Left kidney (tissue), 8 donors: ENCODE measurements around the gene MRM2. TPM values are rescaled to one million over a fixed set of nuclear protein-coding genes. Genes with fewer than 3 reads are reported as not detected.

Experiments
- DNase-seq: peaks from one replicate; pipeline ENCODE4 v3.0.0-alpha.2; 2013
- long read RNA-seq, 8 donors: transcript quantifications; one replicate each; lab custom pipeline, GENCODE V29; 2026
- polyA plus RNA-seq: library from polyadenylated mRNA; unstranded; fragments of 120-200 nt; gene quantifications from one replicate; pipeline ENCODE4 v1.2.1, GENCODE V29; 2013; ENCODE audit not compliant: insufficient read length

Gene MRM2
- 40.3 TPM for polyA plus RNA-seq
- long read RNA-seq, donor 1, transcript MRM2-201 (3 exons, 1,601 nt): major isoform, 6 of 17 reads
- long read RNA-seq, donor 1, partial matches to known transcripts: 10 of 17 reads
- long read RNA-seq, donor 1, other reads (novel, unspliced or antisense): 0 of 17 reads
- long read RNA-seq, donor 2, transcript MRM2-201 (3 exons, 1,601 nt): major isoform, 10 of 10 reads
- long read RNA-seq, donor 2, partial matches to known transcripts: 0 of 10 reads
- long read RNA-seq, donor 2, other reads (novel, unspliced or antisense): 0 of 10 reads
- long read RNA-seq, donor 3, partial matches to known transcripts: 0 of 1 reads
- long read RNA-seq, donor 3, other reads (novel, unspliced or antisense): 0 of 1 reads
- long read RNA-seq, donor 4: 0 reads
- long read RNA-seq, donor 5, transcript MRM2-201 (3 exons, 1,601 nt): major isoform, 13 of 33 reads
- long read RNA-seq, donor 5, partial matches to known transcripts: 19 of 33 reads
- long read RNA-seq, donor 5, other reads (novel, unspliced or antisense): 0 of 33 reads
- long read RNA-seq, donor 6, partial matches to known transcripts: 0 of 5 reads
- long read RNA-seq, donor 6, other reads (novel, unspliced or antisense): 0 of 5 reads
- long read RNA-seq, donor 7, transcript MRM2-201 (3 exons, 1,601 nt): major isoform, 7 of 14 reads
- long read RNA-seq, donor 7, partial matches to known transcripts: 5 of 14 reads
- long read RNA-seq, donor 7, other reads (novel, unspliced or antisense): 0 of 14 reads
- long read RNA-seq, donor 8, partial matches to known transcripts: 9 of 17 reads
- long read RNA-seq, donor 8, other reads (novel, unspliced or antisense): 7 of 17 reads

DNA sequence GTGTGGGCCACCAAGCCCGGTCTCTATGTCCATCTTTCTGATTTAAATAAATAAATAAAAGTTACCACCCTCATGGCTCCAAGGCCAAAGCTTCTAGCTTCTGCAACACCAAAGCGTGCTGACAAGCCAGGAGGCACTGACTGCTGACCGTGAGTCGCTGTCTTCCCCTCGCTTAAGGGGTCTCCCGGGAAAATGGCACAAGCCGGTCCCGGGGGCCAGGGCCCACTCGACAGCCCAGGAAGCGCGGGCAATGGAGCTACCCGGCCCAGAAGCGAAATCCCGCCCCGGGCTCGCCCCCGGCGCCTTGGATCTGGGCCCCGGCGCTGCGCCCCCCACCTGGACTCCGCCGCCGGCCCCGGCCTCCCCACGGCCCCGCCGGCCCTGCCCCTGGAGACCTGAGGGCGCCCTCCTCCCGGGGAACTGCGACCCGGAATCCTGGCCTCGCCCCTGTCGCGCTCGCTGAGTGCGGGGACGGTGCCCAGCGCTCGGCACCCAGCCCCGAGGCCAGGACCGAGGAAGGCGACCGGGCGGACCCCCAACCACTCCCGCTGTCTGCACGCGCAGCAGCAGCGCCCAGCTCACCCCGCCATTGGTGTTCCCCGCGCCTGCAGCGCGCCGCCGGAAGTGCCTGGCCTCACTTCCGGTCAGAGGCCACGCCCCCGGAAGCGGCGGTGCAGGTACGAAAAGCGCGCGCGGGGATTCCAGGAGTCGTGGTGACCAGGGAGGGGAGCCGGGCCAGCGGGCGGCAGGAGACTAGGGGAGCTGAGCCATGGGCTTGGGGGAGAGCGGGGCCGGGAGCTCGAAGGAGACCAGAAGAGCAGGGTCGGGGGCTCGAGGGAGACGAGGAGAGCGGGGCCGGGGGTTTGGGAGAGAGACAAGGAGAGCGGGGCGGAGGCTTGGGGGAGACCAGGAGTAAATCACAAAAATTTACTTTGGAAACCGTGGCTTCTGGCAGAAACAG lies at the start of gene MRM2, which contains the start of gene NUDT1:
MRM2 (minus strand) TSS at position 626 of the 961 bp plus-strand sequence; CDS start at position 590, 36 bp downstream.
NUDT1 (plus strand) TSS at position 647 of the 961 bp plus-strand sequence. CDS start 2,349 bp downstream, outside the sequence.
- peak; percentile 78 for DNase-seq

GRCh38 chr7:2290877-2291276 lies 48.9 kb upstream of the MRM2 start:
- DNase-seq: no peak

DNA sequence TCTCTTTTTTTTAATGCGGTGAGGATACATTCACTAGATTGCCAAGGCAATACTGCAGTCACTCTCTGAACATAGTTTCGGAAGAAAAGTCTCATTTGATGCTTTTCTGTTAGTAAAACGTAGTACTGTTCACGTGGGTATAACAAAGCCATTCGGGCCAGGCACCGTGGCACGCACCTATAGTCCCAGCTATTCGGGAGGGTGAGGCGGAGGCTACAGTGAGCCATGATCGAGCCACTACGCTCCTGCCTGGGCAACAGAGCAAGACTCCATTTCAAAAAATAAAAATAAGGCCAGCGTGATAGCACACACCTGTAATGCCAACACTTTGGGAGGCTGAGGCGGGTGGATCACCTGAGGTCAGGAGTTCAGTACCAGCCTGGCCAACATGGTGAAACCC lies 47.6 kb upstream of the MRM2 start:
- DNase-seq: no peak

GRCh38 chr7:2289111-2289586 lies 47.1 kb upstream of the MRM2 start:
- no peak for DNase-seq

DNA sequence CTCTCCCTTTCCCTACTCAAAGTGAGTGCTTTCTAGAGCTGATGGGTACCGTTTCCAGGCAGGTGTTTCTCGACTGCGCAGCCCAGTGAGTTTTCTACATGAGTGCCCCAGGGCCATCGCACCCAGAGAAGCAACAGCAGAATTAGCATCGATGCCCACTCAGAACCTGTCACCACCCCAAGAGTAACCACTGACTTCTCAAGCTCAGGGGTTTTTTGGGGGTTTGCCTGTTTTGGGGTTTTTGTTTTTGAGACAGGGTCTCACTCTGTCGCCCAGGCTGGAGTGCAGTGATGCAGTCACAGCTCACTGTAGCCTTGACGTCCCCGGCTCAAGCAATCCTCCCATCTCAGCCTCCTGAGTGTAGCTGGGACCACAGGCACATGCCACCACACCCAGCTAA lies 46.5 kb upstream of the MRM2 start:
- no peak for DNase-seq

GRCh38 chr7:2287745-2288144 lies 45.7 kb upstream of the MRM2 start:
- no peak for DNase-seq

- DNase-seq: no peak
Observed at GRCh38 chr7:2283074-2283473, 41.1 kb upstream of the MRM2 start.

- no peak for DNase-seq
Observed at GRCh38 chr7:2282185-2282751, 40.3 kb upstream of the MRM2 start.

- no peak for DNase-seq
Observed at GRCh38 chr7:2281541-2281940, 39.5 kb upstream of the MRM2 start.

- DNase-seq: no peak
Observed at GRCh38 chr7:2280424-2280823, 38.4 kb upstream of the MRM2 start.

- DNase-seq: no peak
Observed at GRCh38 chr7:2279896-2280295, 37.9 kb upstream of the MRM2 start.

- DNase-seq: no peak
Observed at GRCh38 chr7:2278026-2278425, 36.0 kb upstream of the MRM2 start.

DNA sequence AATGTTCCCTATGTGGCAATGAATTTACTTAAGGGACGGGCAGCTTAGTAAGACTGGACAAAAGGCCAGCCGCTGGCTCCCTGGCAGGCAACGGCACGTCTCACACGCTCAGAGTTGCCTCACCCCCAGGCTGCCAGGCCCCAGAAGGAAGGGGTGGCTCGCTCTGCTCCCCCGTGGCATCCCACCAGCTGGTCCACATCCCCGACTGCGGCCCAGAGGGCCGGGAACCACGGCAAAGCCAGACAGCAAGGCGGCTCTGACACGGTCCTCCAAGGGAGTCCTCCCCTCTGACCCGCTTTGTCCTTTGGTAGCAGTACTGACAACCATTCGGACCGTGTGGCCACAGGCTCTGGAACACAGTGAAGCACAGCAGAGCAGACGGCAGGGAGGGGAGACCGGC lies 34.1 kb upstream of the MRM2 start:
- DNase-seq: no peak

DNA sequence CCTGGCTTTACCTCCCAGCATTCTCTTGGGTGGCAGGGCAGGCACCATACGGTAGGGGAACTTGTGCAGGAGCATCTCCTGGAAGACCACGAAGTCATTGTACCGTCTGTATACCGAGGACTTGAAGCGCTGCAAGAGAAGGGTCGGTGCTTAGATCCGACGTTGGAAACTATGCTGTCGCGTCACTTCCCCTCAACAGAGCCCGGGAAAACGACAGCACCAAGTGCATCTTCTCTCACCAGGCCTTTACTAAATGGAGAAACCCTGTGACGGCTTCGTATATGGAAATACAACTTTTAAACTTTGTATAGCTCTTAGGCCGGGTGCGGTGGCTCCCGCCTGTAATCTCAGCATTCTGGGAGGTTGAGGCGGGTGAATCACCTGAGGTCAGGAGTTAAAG lies 33.1 kb upstream of the MRM2 start:
- no peak for DNase-seq

DNA sequence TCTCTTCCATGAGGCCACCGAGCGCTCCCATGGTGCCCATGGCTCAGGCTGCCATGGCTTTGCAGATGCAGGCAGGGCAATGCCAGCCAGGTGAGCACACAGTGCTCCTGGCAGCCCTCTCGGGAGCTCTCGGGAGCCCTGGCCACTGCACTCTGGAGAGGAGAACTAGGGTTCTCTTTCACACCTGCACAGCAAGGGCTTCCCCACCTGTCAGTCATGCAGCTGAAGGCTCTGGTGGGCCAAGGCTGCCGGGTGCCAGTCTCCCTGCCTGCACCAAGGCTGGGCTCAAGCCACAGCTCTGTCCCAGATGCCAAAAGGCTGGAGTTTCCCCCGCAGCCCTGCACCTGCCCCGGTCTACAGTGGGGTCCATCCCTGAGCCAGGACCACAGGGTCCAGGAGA lies 32.7 kb upstream of the MRM2 start:
- DNase-seq: no peak

GRCh38 chr7:2273866-2274265 lies 31.9 kb upstream of the MRM2 start:
- DNase-seq: no peak

DNA sequence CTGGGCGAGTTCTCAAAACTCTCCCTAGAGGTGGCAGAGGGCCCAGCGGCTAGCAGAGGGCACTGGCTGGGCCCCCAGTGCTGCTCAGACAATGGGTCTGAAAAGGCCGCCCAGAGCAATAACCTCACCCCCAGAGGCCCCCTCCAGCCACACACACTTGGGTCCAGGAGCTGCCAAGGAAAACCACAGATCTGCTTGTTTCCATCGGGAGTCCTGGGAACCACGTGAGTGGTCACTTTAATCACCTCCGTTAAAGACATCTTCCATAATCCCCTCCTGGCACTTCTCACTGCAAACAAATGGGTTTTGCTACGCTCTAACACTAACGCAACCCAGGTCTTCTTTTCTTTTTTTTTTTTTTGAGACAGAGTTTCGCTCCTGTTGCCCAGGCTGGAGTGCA lies 30.0 kb upstream of the MRM2 start:
- DNase-seq: no peak

DNA sequence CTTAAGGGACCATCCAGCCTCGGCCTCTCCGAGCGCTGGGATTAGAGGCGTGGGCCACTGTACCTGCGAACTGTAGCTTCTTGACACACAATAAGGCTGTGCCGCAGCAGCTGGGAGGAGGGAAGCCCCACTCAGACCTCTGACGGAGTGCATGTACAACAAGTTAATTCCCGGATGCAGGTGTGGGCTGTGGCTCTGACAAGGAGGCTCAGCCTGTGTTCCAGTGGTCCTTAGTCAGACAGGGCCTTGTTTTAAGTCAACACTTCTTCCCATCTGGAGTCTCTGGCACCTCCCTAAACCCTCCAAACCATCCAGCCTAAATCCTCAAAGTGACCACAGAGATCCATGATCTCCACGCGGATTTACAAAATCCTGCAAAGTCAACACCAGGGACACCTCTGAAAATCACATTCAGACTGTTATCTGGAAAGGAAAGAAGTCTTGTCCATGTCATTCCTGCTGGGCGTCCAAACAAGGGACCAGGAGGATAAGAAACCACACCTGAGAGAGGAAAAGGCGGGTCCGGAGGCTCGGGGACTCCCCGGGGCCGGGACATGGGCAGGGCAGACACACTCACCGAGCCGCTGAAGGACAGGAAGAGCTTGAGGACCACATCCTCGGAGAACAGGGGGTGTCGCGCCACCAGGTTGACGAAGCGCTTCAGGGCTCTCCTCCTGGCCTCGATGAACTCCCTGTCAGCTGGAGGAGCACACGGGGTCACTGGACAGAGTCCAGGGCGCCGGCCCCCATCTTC lies 29.4 kb upstream of the MRM2 start:
- DNase-seq: no peak

- DNase-seq: no peak
Observed at GRCh38 chr7:2270495-2270894, 28.5 kb upstream of the MRM2 start.

GRCh38 chr7:2269991-2270460 lies 28.0 kb upstream of the MRM2 start:
- no peak for DNase-seq
